SK-N-SH treated with all-trans-retinoic acid at 6 μM for 48 hours (cell line): Measurements from ENCODE around the gene KIF5B.

Experiments
- ARNTL ChIP-seq: fragments of 450-650 bp; formaldehyde crosslinking; IDR thresholded peaks from 2 replicates; pipeline ENCODE4 v1.5.0; 2020; ENCODE audit warnings: low read depth, mild to moderate bottlenecking, moderate library complexity, borderline replicate concordance
- CSDC2 ChIP-seq: fragments of 250-450 bp; sonication (Bioruptor Pico); IDR thresholded peaks from 2 replicates; pipeline ENCODE4 v1.5.0; 2020; ENCODE audit warnings: mild to moderate bottlenecking, moderate library complexity
- CSRNP3 ChIP-seq: fragments of 250-450 bp; sonication (Bioruptor Pico); IDR thresholded peaks from 2 replicates; pipeline ENCODE4 v1.5.1; 2021; ENCODE audit warnings: mild to moderate bottlenecking, moderate library complexity
- GLIS3 ChIP-seq: fragments of 250-450 bp; sonication (Bioruptor Pico); IDR thresholded peaks from 2 replicates; pipeline ENCODE4 v1.5.0; 2020; ENCODE audit warnings: mild to moderate bottlenecking, moderate library complexity
- OSR1 ChIP-seq: fragments of 250-450 bp; sonication (Bioruptor Pico); IDR thresholded peaks from 2 replicates; pipeline ENCODE4 v1.8.0; 2022; ENCODE audit warnings: moderate library complexity, mild to moderate bottlenecking, inconsistent platforms
- PATZ1 ChIP-seq: fragments of 250-450 bp; sonication (Bioruptor Pico); IDR thresholded peaks from 2 replicates; pipeline ENCODE4 v1.8.0; 2020; ENCODE audit warnings: mild to moderate bottlenecking, moderate library complexity, borderline replicate concordance
- POU6F1 ChIP-seq: fragments of 250-450 bp; sonication (Bioruptor Pico); IDR thresholded peaks from 2 replicates; pipeline ENCODE4 v1.8.0; 2021; ENCODE audit warnings: low read depth, mild to moderate bottlenecking, moderate library complexity, borderline replicate concordance
- PPARA ChIP-seq: fragments of 250-450 bp; sonication (Bioruptor Pico); IDR thresholded peaks from 2 replicates; pipeline ENCODE4 v1.5.0; 2020; ENCODE audit warnings: mild to moderate bottlenecking, borderline replicate concordance
- RARB ChIP-seq: fragments of 250-450 bp; sonication (Bioruptor Pico); IDR thresholded peaks from 2 replicates; pipeline ENCODE4 v1.8.0; 2021; ENCODE audit warnings: mild to moderate bottlenecking, moderate library complexity
- TSHZ2 ChIP-seq: fragments of 250-450 bp; sonication (Bioruptor Pico); IDR thresholded peaks from 2 replicates; pipeline ENCODE4 v1.5.0; 2020; ENCODE audit warnings: mild to moderate bottlenecking, moderate library complexity
- ZC3H10 ChIP-seq: fragments of 250-450 bp; sonication (Bioruptor Pico); IDR thresholded peaks from 2 replicates; pipeline ENCODE4 v1.5.1; 2021; ENCODE audit warnings: mild to moderate bottlenecking, moderate library complexity
- ZFP30 ChIP-seq: fragments of 450-650 bp; formaldehyde crosslinking; IDR thresholded peaks from 2 replicates; pipeline ENCODE4 v1.5.0; 2022; ENCODE audit warnings: mild to moderate bottlenecking, moderate library complexity
- ZNF70 ChIP-seq: fragments of 450-650 bp; formaldehyde crosslinking; IDR thresholded peaks from 2 replicates; pipeline ENCODE4 v1.5.0; 2020; ENCODE audit warnings: mild to moderate bottlenecking, moderate library complexity
- ZNF8 ChIP-seq: fragments of 450-650 bp; formaldehyde crosslinking; IDR thresholded peaks from 2 replicates; pipeline ENCODE4 v1.5.0; 2020; ENCODE audit warnings: mild to moderate bottlenecking, moderate library complexity

GRCh38 chr10:32031424-32031823, 24.8 kb downstream of the KIF5B start:
- TF ChIP-seq CSDC2 (CRISPR knock-in tag): no peak
- no peak for TF ChIP-seq RARB
- no peak for TF ChIP-seq ZFP30
- no peak for TF ChIP-seq GLIS3
- TF ChIP-seq POU6F1: no peak
- TF ChIP-seq TSHZ2: no peak
- no peak for TF ChIP-seq ZNF8 (CRISPR knock-in tag)
- TF ChIP-seq PPARA (CRISPR knock-in tag): no peak
- no peak for TF ChIP-seq OSR1 (CRISPR knock-in tag)
- no peak for TF ChIP-seq ARNTL (CRISPR knock-in tag)
- TF ChIP-seq PATZ1: no peak
- TF ChIP-seq ZC3H10 (CRISPR knock-in tag): no peak
- TF ChIP-seq CSRNP3 (CRISPR knock-in tag): no peak
- TF ChIP-seq ZNF70 (CRISPR knock-in tag): no peak
